IMR-90 (cell line): ENCODE data around the gene MFN2.

ENCODE experiments used
- BHLHE40 ChIP-seq: fragments of 150-350 bp; IDR thresholded peaks from 2 replicates; pipeline ENCODE4 v1.6.1; 2016; ENCODE audit warnings: mild to moderate bottlenecking, low read depth, low read length
- CEBPB ChIP-seq: IDR thresholded peaks from 2 replicates; pipeline ENCODE4 v1.6.1; 2012; ENCODE audit warnings: low read depth, low read length, improper control_type of control experiment
- CTCF ChIP-seq: conservative IDR thresholded peaks from 2 replicates; pipeline ENCODE4 v1.5.1; 2012; ENCODE audit warnings: mild to moderate bottlenecking, low read depth, low read length, improper control_type of control experiment
- ELK1 ChIP-seq: fragments of 150-350 bp; IDR thresholded peaks from 2 replicates; pipeline ENCODE4 v1.6.1; 2016; ENCODE audit warnings: low read depth, mild to moderate bottlenecking, low read length, moderate library complexity, borderline replicate concordance
- FOS ChIP-seq: fragments of 150-350 bp; IDR thresholded peaks from 2 replicates; pipeline ENCODE4 v1.6.1; 2016; ENCODE audit warnings: low read depth, low read length
- MAFK ChIP-seq: IDR thresholded peaks from 2 replicates; pipeline ENCODE4 v1.6.1; 2012; ENCODE audit warnings: low read depth, low read length, improper control_type of control experiment
- MAZ ChIP-seq: IDR thresholded peaks from 2 replicates; pipeline ENCODE4 v1.6.1; 2012; ENCODE audit warnings: low read depth, mild to moderate bottlenecking, low read length, improper control_type of control experiment, moderate library complexity, borderline replicate concordance
- MXI1 ChIP-seq: IDR thresholded peaks from 2 replicates; pipeline ENCODE4 v1.6.1; 2012; ENCODE audit warnings: low read depth, mild to moderate bottlenecking, low read length, moderate library complexity, borderline replicate concordance
- POLR2A ChIP-seq: IDR thresholded peaks from 2 replicates; pipeline ENCODE4 v1.6.1; 2012; ENCODE audit warnings: mild to moderate bottlenecking, low read depth, low read length
- RAD21 ChIP-seq: IDR thresholded peaks from 2 replicates; pipeline ENCODE4 v1.6.1; 2012; ENCODE audit warnings: low read length, improper control_type of control experiment
- SMC3 ChIP-seq: fragments of 150-350 bp; IDR thresholded peaks from 2 replicates; pipeline ENCODE4 v1.6.1; 2016; ENCODE audit warnings: low read depth, mild to moderate bottlenecking, antibody characterized with exemption, low read length, moderate library complexity
- TF ChIP-seq, protein P1 (sequence below): fragments of 150-350 bp; IDR thresholded peaks from 2 replicates; pipeline ENCODE4 v1.6.1; 2017; ENCODE audit warnings: mild to moderate bottlenecking, antibody characterized with exemption, low read length, low read depth

DNA sequence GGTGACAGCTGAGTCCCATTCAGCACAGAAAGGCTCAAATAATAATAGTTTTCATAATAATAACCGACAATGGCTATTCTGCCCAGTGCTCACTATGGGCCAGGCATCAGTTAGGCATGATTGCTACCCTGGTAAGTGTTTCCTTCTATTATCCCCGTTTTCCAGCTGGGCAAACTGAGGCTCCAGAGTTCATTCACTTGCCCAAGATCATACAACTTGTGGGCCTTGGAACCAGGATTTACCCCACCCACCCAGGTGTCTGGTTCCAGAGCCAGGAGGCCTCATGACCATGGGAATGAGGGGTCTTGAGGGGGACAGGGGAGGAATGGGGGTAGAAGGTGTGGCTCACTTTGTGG is 45.2 kb upstream of the MFN2 start:
- TF ChIP-seq MAZ (no peak), MAFK (no peak), CTCF (no peak), BHLHE40 (no peak), FOS (no peak), POLR2A (no peak), SMC3 (no peak), CEBPB (no peak), RAD21 (no peak), MXI1 (no peak), ELK1 (no peak)
- TF ChIP-seq, protein P1, sequence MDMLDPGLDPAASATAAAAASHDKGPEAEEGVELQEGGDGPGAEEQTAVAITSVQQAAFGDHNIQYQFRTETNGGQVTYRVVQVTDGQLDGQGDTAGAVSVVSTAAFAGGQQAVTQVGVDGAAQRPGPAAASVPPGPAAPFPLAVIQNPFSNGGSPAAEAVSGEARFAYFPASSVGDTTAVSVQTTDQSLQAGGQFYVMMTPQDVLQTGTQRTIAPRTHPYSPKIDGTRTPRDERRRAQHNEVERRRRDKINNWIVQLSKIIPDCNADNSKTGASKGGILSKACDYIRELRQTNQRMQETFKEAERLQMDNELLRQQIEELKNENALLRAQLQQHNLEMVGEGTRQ = no peak
